ENCODE measurements around the gene FNDC10. TPM values are rescaled to one million over a fixed set of nuclear protein-coding genes. Genes with fewer than 3 reads are reported as not detected.

The FNDC10 gene
- polyA plus RNA-seq, 1 experiment, result 1.4 TPM

- Histone ChIP-seq H3K27me3 (ENCODE audit: control insufficient read depth, insufficient read depth, low read length) (peaks cover 2% of the 10 kb centered on the region), H3K9me3 (ENCODE audit: control insufficient read depth, insufficient read depth, low read length) (no peaks in the 10 kb centered on the region), H3K4me3 (ENCODE audit: low read depth, low read length) (no peak overlapping the region), H3K27ac (ENCODE audit: low read depth, low read length) (no peak overlapping the region)
- ChIA-PET POLR2A (no interaction called here), CTCF (no interaction called here)
- no peak for TF ChIP-seq CTCF (IDR thresholded peaks at IDR 0.05; ENCODE audit: low read depth, low read length)
- DNase-seq (ENCODE audit: low read depth, low spot score), result no peak
Measured at GRCh38 chr1:1605034-1605591, 5.2 kb upstream of the FNDC10 start.

DNA sequence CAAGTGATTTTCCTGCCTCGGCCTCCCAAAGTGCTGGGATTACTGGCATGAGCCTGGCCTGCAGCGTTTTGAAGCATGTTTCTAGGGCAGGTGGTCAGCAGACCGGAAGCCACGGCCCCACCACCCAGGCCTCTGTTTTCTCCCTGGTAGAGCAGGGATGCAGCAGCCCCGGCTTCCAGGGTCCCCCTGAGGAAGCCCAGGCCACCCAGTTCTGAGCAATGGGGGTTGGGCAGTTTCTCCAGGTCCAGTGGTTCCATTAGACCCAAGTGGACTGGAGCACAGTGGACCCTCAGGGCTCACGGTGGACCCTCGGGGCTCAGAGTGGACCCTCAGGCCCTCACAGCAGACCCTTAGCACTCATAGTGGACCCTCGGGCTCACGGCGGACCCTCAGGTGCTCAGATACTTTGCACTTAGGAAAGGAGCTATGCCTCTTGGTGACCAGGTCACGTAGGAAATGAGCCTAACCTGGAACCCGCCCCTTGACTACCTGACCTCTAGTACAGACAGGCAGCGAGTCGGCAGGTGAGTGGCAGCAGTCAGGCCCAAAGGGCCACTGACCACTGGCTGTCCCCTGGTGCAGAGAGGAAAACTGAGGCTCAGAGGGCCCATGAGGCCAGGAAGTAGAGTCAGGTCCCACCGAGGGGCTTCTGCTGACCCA lies 4.6 kb upstream of the FNDC10 start:
- Histone ChIP-seq H3K4me3 (ENCODE audit: low read depth, low read length) (no peak overlapping the region), H3K27me3 (ENCODE audit: control insufficient read depth, insufficient read depth, low read length) (peaks cover 2% of the 10 kb centered on the region), H3K9me3 (ENCODE audit: control insufficient read depth, insufficient read depth, low read length) (no peaks in the 10 kb centered on the region), H3K27ac (ENCODE audit: low read depth, low read length) (no peak overlapping the region)
- no peak for DNase-seq (ENCODE audit: low read depth, low spot score)
- ChIA-PET POLR2A (no interaction called here), CTCF (no interaction called here)
- no peak for TF ChIP-seq CTCF (IDR thresholded peaks at IDR 0.05; ENCODE audit: low read depth, low read length)

DNA sequence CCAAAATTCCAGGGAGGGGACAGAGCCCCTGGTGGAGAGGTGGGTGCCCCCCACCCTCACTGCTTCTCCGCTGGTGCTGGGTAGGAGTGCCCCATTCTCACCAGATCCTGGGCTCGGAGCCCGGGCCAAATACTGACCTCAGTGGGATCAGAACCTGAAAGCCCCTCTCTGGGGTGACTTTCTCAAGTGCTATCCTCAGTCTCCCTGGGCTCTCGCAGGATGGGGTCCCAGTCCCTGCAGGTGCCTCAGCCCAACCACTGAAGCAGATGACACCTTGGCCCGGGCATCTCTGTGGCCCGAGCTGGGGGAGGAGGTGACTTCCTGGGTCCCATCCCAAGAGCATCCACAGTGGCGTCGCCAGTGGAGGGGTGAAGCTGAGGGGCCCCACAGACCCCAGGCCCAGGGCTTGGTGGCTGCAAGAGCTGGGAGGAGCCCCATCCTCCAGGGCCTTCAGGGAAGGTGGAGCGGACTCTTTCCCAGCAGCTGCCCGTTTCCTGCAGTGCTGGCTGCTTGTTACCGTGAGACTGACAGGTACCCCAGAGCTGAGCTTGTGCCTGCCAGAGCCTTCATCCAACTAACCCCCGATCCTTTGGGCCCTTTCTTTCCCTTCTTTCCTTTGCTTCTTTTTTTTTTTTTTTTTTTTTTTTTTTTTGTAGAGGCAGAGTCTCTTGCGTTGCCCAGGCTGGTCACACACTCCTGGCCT lies 3.9 kb upstream of the FNDC10 start:
- Histone ChIP-seq H3K9me3 (ENCODE audit: control insufficient read depth, insufficient read depth, low read length) (no peaks in the 10 kb centered on the region; the same call in 1 of the 2 replicates), H3K27ac (ENCODE audit: low read depth, low read length) (no peak overlapping the region), H3K27me3 (ENCODE audit: control insufficient read depth, insufficient read depth, low read length) (peaks cover 4% of the 10 kb centered on the region), H3K4me3 (ENCODE audit: low read depth, low read length) (no peak overlapping the region)
- ChIA-PET POLR2A (no interaction called here), CTCF (no interaction called here)
- DNase-seq (ENCODE audit: low read depth, low spot score), result no peak
- no peak for TF ChIP-seq CTCF (IDR thresholded peaks at IDR 0.05; ENCODE audit: low read depth, low read length)

- Histone ChIP-seq H3K9me3 (ENCODE audit: control insufficient read depth, insufficient read depth, low read length) (no peaks in the 10 kb centered on the region; the same call in 1 of the 2 replicates), H3K27me3 (ENCODE audit: control insufficient read depth, insufficient read depth, low read length) (peaks cover 4% of the 10 kb centered on the region), H3K4me3 (ENCODE audit: low read depth, low read length) (no peak overlapping the region), H3K27ac (ENCODE audit: low read depth, low read length) (no peak overlapping the region)
- ChIA-PET CTCF (no interaction called here), POLR2A (no interaction called here)
- no peak for DNase-seq (ENCODE audit: low read depth, low spot score)
- TF ChIP-seq CTCF (IDR thresholded peaks at IDR 0.05; ENCODE audit: low read depth, low read length), result no peak
Measured at GRCh38 chr1:1602968-1603506, 3.1 kb upstream of the FNDC10 start.
